NCI-H69 (cell line): ENCODE measurements around the gene ZNF611.
"Not testable (repeated sequence)": the region's sequence is repeated elsewhere in the genome, so short reads cannot be mapped to it uniquely, and the experiment has no call there.

Experiments
- DNase-seq: peaks from one replicate; lab custom pipeline; 2025; lab: John Stamatoyannopoulos, UW

Gene ZNF611

DNA sequence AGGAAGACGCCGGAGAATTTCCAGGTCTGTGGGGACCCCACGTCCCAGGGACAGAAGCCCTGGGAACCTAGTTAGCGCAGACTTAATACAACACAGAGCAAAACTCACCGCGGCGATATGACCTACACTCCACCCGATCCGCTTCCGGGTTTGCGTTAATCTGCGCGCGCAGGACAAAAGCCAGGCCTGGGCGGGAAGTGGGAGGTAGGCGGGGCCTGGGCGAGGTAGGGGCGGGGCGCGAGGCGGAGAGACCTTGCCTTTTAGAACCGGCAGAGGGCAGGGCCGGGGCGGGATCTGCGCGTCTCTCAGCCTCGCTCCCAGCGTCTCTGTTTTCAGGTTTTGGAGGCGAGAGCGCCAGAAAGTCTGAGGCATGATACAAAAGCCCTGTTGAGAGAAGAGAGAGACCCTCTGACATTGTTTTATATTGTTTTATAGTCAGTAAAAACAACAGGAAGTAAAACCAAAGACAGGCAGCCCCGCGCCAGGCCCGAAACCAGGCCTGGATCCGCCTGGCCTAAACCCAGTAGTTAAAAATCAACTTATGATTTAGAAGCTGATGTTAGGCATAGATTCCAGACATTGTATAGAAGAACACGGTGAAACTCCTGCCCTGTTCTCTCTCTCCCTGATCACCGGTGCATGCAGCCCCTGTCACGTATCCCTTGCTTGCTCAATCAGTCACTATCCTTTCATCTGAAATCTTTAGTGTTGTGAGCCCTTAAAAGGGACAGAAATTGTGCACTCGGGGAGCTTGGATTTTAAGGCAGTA lies at the start of gene ZNF611:
Gene ZNF611, minus strand, starts transcription at position 152 of the 769 bp plus-strand sequence. CDS start 19,150 bp downstream, outside the sequence.
- peak; percentile 98 for DNase-seq

DNA sequence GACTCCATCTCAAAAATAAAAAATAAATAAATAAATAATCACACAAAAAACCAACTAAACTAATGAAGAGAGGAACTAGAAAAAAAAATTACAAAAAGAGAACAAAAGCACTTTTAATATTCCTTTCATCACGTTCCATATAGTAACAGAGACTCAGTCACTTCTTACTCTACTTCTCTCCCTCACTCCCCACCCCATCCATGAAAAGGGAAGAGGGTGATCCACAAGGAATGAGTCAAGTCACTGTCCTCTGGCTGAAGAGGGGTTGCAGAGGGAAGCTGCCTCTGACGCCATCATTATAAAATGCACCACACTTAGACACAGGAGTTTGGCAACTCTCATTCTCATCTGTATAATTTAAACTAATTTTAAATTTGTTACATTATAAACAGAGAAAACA lies 48.0 kb upstream of the ZNF611 start:
- DNase-seq, result not testable (repeated sequence)

DNA sequence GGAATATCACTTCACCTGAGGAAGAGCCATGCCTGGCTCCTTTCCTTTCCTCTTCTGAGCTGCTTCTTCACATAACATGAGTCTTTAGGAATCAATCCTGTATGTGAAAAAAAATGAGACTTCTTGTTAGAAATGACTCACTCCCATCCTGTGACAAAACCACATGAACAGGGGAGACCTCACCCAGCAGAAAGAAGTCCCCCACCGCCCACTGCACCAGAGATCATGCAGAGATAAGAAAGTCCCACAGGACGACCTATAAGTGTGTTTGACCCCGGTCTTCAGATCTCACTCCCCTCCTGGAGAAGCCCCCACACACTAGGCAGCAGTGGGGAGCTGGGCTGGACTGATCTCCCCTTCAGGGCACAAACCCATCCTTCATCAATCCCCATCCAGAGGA lies 44.0 kb upstream of the ZNF611 start:
- no peak for DNase-seq

DNA sequence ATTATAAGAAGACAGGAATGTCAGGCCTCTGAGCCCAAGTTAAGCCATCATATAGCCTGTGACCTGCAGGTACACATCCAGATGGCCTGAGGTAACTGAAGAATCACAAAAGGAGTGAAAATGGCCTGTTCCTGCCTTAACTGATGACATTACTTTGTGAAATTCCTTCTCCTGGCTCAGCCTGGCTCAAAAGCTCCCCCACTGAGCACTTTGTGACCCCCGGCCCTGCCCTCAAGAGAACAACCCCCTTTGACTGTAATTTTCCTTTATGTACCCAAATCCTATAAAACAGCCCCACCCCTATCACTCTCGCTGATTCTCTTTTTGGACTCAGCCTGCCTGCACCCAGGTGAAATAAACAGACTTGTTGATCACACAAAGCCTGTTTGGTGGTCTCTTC lies 21.6 kb upstream of the ZNF611 start:
- DNase-seq, result peak; percentile 80

DNA sequence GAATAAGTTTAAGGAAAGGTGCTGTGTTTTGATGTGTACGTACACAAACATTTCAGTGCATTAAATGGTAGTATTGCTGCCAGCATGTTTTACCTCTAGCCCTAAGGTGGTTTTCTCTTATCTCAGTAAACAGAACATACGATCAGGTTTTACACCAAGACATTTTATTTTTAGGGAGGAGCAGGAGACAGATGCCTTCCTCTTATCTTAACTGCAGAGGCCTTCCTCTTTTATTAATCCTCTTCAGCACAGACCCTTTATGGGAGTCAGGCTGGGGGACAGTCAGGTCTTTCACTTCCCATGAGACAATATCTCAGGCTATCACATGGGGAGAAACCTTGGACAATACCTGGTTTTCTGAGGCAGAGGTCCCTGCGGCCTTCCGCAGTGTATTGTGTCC lies 14.9 kb upstream of the ZNF611 start:
- DNase-seq, result no peak

DNA sequence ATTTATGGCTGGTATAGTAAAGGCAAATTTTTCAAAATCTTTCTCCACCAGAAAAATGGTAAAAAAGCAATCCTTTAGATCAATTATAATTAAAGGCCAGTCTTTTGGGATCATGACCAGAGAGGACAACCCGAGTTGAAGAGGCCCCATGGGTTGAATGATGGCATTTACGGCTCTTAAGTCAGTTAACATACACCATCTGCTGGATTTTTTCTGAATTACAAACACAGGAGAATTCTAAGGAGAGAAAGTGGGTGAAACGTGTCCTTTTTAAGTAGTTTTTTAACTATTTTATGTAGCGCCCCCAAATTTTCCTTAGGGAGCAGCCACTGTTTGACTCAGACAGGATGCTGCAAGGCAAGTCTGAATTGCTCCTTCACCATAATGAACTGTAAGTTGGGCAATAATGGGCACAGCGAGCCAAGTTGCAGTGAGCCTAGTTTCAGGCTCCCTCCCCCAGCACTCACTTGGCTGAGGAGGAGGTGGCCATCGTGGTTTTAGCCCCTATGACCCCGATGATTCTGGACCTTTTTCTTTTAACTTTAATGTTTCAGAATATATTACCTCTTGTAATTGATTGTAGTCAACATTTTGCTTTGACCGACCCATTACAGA lies 13.6 kb upstream of the ZNF611 start:
- peak; percentile 71 for DNase-seq

DNA sequence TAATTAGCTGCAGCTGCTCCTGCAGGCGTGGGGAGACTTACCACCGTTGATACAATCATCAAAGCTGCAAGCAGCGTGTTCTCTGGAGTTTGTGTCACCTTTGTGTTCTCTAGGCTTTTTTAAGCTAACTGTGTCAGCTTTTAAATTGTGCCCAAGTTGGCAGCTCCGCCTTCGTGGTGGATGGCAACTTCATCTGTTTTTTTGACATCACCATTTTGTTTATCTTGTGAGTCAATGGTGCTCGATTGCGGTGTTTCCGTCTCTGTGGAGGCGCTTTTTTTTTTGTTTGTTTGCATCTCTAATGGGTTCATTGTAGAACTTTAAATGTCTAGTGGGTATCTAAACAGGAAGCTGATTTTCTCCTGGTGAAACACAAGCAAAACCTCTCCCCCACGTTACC lies 11.1 kb upstream of the ZNF611 start:
- DNase-seq, result not testable (repeated sequence)

DNA sequence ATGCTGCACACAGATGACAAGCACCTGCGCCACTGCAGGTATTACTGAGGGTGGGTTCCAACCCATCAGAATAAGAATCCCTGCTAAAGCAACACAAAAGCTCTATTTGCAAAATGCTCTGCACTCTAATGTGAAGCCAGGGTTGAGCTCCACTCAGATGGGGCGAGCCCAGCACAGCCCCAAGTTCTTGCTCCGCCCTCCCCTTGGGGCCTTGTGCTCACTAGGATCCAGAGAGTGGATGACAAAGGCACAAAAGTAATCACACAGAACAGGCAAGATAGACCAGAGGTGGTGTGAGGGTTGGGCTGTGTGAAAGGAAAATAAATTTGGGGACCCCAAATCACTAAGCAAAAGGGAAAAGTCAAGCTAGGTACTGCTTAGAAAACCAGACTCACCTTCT lies 8.2 kb upstream of the ZNF611 start:
- DNase-seq, result no peak

DNA sequence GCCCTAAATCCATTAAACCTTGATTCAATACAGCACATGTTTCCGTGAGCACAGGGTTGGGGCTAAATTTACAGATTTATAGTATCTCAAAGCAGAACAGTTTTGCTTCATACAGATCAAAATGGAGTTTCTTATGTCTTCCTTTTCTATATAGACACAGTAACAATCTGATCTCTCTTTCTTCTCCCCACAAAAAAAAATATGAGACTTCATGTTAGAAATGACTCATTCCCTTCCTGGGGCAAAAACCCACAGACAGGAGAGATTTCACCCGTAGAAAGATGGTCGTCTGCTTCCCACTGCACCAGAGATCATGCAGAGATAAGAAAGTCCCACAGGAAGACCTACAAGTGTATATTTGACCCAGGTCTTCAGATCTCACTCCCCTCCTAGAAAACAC lies 7.7 kb upstream of the ZNF611 start:
- no peak for DNase-seq

DNA sequence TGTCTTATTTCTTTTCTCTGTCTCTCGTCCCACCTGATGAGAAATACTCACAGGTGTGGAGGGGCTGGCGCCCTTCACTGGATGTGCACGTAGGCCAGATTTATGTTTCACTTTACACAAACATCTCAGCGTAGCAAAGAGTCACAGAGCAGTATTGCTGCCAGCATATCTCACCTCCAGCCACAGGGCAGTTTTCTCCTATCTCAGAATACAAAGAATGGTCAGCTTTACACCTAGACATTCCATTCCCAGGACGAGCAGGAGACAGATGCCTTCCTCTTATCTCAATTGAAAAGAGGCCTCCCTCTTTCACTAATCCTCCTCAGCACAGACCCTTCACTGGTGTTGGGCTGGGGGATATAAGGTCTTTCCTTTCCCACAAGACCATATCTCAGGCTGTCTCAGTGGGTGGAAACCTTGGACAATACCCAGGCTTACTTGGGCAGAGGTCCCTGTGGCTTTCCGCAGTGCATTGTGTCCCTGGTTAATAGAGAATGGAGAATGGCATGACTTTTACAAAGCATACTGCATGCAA lies 7.2 kb upstream of the ZNF611 start:
- no peak for DNase-seq

DNA sequence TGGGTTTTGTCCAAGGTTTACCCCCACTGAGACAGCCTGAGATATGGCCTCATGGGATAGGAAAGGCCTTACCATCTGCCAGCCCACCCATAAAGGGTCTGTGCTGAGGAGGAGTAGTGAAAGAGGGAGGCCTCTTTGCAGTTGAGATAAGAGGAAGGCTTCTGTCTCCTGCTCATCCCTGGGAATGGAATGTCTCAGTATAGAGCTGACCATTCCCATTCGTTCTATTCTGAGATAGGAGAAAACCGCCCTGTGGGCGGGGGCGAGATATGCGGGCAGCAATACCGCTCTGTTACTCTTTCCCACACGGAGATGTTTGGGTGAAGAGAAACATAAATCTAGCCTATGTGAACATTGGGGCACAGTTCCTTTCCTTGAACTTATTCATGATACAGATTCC lies 6.5 kb upstream of the ZNF611 start:
- DNase-seq, result not testable (repeated sequence)

DNA sequence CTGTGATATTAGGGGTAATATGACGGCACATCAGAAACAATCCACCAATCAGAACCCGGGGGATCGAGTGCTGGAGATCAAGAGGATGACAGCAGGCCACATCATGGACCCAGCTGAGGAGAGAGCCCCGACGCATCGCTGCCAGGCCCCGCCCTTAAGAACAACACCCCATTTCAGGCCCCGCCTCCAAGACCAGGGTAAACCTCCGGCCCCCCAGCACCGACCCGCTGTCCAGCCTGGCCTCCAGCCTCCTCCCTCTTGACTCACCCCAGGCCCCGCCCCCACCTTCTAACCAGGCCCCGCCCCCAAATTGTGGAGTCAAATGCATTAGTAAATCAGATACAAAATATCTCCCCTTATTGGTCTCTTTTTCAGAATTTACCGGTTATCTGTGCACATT lies 4.7 kb upstream of the ZNF611 start:
- DNase-seq, result no peak

DNA sequence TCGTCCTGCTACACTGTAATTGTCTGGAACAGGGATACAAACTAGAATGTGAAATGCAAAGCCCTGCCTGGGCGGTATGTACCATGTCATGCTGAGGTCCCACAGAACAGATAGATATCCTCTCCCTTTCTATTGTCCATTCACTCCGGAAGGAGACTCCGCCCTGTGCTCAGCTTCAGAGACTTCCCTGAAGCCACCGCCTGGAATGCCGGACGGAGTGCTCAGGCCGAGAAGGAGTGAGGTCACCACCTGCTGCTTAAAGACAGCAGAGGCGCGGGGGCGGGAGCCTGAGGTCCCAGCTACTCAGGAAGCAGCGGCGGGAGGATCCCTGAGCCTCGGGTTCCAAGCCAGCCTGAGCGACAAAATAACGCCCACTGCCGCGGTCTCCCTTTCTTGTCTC lies 890 bp upstream of the ZNF611 start:
- DNase-seq, result peak; percentile 24

DNA sequence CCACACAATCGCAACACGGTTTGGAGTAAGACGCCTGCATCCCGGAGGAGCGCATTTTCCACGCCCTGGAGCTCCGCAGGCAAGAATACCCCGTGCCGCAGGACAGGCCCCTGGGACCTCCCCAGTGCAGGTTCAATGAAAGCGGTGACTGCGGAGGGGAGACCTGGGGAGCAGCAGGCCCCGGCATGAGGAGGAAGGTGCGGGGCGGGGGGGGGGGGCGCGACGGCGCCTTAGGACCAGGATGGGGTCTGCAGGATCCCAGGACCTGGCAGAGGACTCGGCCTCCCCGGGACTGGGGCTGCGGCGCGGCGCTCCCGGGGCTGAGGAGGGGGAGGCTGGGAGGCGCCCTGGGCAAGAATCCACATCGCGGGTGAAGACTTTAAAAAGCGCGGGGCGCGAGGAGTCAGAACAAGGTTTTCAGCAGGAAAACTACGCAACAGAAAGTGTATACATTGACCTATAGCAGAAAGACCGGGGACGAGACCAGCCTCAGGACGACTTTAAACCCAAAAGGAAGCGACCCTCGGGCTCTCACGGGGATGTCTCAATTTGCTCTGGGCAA lies 432 bp downstream of the ZNF611 start:
- DNase-seq, result peak; percentile 66

DNA sequence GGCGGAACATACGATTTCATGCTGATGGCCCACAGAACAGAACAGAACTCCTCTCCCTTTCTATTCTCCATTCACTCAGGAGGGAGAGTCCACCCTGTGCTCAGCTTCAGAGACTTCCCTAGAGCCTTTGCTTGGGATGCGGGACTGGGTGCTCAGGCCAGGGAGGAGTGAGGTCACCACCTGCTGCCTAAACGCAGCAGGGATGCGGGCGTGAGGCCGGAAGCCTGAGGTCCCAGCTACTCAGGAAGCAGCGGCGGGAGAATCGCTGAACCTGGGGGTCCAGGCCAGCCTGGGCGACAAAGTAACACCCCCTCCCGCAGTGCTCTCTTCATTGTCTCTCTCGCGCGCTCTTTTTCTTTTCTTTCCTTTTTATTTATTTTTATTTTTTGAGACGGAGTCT lies 8.8 kb downstream of the ZNF611 start:
- not testable (repeated sequence) for DNase-seq

DNA sequence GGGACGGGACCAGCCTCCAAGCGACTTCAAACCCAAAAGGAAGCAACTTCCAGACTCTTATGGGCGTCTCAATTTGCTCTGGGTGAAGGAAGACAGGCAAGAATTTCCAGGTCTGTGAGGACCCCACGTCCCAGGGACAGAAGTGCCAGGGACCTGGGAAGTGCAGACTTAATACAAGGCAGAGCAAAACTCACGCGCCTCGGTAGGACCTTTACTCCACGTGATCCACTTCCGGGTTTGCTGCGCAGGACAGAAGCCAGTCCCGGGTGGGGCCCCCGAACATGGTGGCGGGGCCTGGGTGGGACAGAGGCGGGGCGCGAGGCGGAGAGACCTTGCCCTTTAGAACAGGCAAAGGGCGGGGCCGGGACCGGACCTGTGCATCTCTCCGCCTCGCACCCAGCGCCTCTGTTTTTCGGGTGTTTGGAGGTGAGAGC lies 9.3 kb downstream of the ZNF611 start:
- DNase-seq, result no peak

DNA sequence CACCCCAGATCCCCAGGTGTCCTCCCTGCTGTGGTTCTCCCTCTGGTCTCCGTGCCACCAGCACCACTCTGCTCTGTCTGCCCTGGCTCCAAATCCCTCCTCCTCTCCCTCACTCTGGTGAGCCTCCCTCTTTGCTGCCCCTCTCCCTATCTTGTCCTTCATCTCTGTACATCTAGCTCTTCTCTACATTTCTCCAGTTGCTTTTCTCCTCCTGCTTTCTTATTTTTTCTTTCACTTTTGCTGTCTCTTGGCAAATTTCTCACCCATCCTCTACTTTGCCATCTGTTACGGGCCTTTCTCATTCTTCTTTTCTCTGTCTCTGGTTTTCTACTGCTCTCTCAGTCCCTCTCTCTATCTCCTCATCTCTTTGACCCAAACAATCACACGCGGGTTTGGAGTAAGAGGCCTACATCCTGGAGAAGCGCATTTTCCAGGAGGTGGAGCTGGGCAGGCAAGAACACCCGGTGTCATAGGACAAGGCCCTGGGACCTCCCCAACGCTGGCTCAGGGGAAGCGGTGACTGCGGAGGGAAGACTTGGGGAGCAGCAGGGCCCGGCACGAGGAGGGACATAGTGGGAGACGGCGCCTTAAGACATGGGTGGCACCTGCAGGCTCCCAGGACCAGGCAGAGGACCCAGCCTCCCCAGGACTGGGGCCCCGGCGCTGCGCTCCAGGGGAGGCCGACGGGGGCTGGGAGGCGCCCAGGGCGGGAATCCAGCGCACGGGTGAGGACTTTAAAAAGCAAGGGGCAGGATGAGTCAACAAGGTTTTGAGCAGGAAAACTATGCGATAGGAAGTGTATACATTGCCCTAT lies 9.9 kb downstream of the ZNF611 start:
- no peak for DNase-seq

DNA sequence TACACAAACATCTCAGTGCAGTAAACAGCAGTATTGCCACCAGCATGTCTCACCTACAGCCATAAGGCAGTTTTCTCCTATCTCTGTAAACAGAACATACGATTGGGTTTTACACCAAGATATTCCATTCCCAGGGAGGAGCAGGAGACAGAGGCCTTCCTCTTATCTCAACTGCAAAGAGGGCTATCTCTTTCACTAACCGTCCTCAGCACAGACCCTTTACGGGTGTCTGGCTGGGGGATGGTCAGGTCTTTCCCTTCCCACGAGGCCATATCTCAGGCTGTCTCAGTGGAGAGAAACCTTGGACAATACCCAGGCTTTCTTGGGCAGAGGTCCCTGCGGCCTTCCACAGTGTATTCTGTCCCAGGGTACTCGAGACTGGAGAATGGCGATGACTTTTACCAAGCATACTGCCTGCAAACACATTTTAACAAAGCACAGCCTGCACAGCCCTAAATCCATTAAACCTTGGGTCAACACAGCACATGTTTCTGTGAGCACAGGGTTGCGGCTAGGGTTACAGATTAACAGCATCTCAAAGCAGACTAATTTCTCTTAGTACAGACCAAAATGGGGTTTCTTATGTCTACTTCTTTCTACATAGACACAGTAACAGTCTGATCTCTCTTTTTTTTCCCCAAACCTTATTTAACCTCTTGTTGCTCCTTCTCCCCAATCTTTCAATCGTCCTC lies 10.8 kb downstream of the ZNF611 start:
- DNase-seq, result not testable (repeated sequence)

DNA sequence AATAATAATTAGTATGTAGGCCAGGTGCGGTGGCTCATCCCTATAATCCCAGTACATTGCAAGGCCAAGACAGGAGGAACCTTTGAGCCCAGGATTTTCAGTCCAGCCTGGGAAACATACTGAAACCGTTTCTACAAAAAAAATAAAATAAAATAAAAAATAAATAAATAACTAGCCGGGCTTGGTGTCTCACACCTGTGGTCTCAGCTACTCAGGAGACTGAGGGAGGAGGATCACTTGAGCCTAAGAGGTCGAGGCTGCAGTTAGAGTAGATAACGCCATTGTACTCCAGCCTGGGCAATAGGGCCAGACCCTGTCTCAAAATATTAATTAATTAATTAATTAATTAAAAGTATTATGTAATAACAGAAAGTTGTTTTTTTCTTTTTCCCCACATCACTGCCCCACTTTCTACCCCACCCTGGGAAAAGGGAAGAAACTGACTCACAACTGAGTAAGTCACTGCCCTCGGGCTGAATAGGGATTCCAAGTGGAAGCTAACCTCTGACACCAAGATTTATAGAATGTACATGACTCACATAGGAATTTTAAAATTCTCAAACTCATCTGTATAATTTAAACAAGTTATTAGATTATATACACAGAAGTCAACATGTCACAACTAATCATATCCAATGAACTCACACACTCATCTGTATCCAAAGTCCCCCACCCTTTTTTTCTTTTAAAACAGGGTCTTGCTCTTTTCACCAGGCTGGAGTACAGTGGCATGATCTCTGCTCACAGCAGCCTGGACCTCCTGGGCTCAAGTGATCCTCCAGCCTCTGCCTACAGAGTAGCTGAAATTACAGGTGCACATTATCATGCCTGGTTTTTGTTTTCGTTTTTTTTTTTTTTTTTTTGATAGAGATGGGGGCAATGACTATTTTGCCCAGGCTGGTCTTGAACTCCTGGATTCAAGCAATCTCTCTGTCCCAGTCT lies 12.5 kb downstream of the ZNF611 start:
- peak; percentile 3 for DNase-seq

DNA sequence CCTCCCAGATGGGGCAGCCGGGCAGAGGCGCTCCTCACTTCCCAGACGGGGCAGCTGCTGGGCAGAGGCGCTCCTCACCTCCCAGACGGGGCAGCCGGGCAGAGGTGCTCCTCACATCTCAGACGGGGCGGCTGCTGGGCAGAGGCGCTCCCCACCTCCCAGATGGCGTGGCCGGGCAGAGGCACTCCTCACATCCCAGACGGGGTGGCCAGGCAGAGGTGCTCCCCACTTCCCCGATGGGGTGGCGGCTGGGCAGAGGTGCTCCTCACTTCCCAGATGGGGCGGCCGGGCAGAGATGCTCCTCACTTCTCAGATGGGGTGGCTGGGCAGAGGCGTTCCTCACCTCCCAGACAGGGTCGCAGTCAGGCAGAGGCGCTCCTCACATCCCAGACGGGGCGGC lies 14.3 kb downstream of the ZNF611 start:
- not testable (repeated sequence) for DNase-seq
